Panc1 (cell line): ENCODE measurements around the gene METTL22.

ENCODE experiments used
- POLR2AphosphoS5 ChIP-seq: IDR thresholded peaks from 2 replicates; pipeline ENCODE4 v1.6.1; 2012; ENCODE audit warnings: mild to moderate bottlenecking, low read depth, low read length, moderate library complexity
- SIN3A ChIP-seq: IDR thresholded peaks from 2 replicates; pipeline ENCODE4 v1.6.1; 2012; ENCODE audit warnings: low read depth, mild to moderate bottlenecking, low read length, moderate library complexity, borderline replicate concordance; ENCODE audit not compliant: insufficient read depth
- TCF7L2 ChIP-seq: IDR thresholded peaks from 2 replicates; pipeline ENCODE4 v1.6.1; 2011; ENCODE audit warnings: mild to moderate bottlenecking, low read depth, low read length, inconsistent platforms
- TF ChIP-seq, protein P1 (sequence below): fragments of 450-650 bp; IDR thresholded peaks from 2 replicates; pipeline ENCODE4 v1.5.1; 2017; ENCODE audit warnings: mild to moderate bottlenecking

DNA sequence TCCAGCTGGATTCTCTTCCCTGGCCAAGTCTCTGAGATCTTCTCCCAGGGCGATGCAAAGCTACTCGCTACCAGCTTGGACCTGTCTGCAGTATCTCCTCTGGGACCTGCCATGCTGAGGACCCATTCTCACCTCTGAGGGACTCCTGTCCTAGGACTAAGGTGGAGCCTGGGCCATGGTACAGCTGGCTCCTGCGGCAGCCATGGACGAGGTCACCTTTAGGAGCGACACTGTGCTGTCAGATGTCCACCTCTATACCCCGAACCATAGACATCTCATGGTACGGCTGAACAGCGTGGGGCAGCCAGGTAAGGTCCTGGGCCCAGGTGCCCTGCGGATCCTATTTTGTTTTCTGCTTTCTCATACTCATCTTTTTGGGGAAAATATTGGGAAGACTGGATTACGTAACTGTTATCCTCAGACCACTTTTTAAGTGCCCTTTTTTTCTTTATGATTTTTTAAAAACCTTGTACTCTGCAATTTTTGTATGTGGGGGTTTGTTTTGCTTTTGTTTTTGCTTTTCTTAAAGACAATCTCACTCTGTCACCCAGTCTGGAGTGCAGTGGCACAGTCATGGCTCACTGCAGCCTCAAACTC is 4.1 kb downstream of the METTL22 start:
- TF ChIP-seq POLR2AphosphoS5 (no peak), SIN3A (no peak), TCF7L2 (no peak)
- TF ChIP-seq, protein P1, sequence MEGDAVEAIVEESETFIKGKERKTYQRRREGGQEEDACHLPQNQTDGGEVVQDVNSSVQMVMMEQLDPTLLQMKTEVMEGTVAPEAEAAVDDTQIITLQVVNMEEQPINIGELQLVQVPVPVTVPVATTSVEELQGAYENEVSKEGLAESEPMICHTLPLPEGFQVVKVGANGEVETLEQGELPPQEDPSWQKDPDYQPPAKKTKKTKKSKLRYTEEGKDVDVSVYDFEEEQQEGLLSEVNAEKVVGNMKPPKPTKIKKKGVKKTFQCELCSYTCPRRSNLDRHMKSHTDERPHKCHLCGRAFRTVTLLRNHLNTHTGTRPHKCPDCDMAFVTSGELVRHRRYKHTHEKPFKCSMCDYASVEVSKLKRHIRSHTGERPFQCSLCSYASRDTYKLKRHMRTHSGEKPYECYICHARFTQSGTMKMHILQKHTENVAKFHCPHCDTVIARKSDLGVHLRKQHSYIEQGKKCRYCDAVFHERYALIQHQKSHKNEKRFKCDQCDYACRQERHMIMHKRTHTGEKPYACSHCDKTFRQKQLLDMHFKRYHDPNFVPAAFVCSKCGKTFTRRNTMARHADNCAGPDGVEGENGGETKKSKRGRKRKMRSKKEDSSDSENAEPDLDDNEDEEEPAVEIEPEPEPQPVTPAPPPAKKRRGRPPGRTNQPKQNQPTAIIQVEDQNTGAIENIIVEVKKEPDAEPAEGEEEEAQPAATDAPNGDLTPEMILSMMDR = no peak
